Measurements from ENCODE around the gene MAP3K10. TPM values are rescaled to one million over a fixed set of nuclear protein-coding genes. Genes with fewer than 3 reads are reported as not detected.

Gene MAP3K10
- total RNA-seq, 1 experiment from 2014 or later = 255 TPM

DNA sequence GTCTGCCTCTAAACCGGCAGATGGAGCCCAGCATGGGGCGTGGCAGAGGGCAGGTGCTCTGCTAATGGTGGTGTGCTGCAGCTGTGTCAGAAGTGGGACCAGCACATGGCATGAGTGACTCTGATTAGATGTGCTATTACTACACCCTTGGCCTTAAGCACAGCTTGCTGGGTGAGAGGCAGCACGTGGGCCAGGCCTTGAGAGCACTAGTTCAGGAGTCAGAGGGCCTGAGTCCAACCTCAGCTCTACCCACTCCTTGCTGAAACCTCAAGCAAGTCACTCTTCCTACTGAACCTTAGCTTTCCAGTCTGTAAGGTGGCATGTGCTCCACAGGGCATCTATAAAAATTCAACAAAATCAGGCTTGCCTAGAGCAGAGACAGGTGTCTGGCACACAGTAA lies 71.2 kb downstream of the MAP3K10 start:
- in situ Hi-C loops (cut with HindIII; ENCODE audit: low pct_unique_long_range_greater_than_20kb, low sequenced_read_pairs) (loop anchor here (5.0 kb wide), 3 partner anchors 40 to 80 kb away; partner anchors contain the start of gene TTC9B), intact Hi-C loops (cut with micrococcal nuclease; ENCODE audit: unreplicated experiment) (no loop called here)
- H3K4me1 ChIP-seq (ENCODE audit: control insufficient read depth, insufficient read depth, low read length) = peaks cover 2% of the 10 kb centered on the region
- no peaks in the 10 kb centered on the region for H3K9me3 ChIP-seq (ENCODE audit: control insufficient read depth, insufficient read depth, low read depth, low read length)
- no peaks in the 10 kb centered on the region for H3K27me3 ChIP-seq (ENCODE audit: control insufficient read depth, insufficient read depth, low read length)
- CTCF ChIA-PET = interaction anchor here (0.5 to 2.3 kb wide), 6 partner anchors 23 to 128 kb away, joined by 3 to 18 read pairs (median 4); partner anchors contain the start of gene AKT2
- BruUV-seq (replicated peaks) = no TSS peak
- DNase-seq (ENCODE audit: low read depth, low spot score) (no peak), ATAC-seq (peak; percentile 6)
- TF ChIP-seq, protein P1, sequence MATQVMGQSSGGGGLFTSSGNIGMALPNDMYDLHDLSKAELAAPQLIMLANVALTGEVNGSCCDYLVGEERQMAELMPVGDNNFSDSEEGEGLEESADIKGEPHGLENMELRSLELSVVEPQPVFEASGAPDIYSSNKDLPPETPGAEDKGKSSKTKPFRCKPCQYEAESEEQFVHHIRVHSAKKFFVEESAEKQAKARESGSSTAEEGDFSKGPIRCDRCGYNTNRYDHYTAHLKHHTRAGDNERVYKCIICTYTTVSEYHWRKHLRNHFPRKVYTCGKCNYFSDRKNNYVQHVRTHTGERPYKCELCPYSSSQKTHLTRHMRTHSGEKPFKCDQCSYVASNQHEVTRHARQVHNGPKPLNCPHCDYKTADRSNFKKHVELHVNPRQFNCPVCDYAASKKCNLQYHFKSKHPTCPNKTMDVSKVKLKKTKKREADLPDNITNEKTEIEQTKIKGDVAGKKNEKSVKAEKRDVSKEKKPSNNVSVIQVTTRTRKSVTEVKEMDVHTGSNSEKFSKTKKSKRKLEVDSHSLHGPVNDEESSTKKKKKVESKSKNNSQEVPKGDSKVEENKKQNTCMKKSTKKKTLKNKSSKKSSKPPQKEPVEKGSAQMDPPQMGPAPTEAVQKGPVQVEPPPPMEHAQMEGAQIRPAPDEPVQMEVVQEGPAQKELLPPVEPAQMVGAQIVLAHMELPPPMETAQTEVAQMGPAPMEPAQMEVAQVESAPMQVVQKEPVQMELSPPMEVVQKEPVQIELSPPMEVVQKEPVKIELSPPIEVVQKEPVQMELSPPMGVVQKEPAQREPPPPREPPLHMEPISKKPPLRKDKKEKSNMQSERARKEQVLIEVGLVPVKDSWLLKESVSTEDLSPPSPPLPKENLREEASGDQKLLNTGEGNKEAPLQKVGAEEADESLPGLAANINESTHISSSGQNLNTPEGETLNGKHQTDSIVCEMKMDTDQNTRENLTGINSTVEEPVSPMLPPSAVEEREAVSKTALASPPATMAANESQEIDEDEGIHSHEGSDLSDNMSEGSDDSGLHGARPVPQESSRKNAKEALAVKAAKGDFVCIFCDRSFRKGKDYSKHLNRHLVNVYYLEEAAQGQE (IDR thresholded peaks at IDR 0.05; ENCODE audit: insufficient read depth in 1 of 2, low read depth in 2 of 2, low read length in 1 of 2) = no peak
- no peak for TF ChIP-seq SIN3A (IDR thresholded peaks at IDR 0.05; ENCODE audit: borderline replicate concordance, insufficient read depth, low read depth, low read length)
- TF ChIP-seq, protein P2, sequence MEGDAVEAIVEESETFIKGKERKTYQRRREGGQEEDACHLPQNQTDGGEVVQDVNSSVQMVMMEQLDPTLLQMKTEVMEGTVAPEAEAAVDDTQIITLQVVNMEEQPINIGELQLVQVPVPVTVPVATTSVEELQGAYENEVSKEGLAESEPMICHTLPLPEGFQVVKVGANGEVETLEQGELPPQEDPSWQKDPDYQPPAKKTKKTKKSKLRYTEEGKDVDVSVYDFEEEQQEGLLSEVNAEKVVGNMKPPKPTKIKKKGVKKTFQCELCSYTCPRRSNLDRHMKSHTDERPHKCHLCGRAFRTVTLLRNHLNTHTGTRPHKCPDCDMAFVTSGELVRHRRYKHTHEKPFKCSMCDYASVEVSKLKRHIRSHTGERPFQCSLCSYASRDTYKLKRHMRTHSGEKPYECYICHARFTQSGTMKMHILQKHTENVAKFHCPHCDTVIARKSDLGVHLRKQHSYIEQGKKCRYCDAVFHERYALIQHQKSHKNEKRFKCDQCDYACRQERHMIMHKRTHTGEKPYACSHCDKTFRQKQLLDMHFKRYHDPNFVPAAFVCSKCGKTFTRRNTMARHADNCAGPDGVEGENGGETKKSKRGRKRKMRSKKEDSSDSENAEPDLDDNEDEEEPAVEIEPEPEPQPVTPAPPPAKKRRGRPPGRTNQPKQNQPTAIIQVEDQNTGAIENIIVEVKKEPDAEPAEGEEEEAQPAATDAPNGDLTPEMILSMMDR (IDR thresholded peaks at IDR 0.05) = no peak
- no peak for TF ChIP-seq TCF7L2 (IDR thresholded peaks at IDR 0.05; ENCODE audit: low read depth, low read length)
- TF ChIP-seq POLR2AphosphoS5 (IDR thresholded peaks at IDR 0.05; ENCODE audit: low read depth, low read length) = no peak
- no peak overlapping the region for H3K4me3 ChIP-seq (ENCODE audit: low read depth in 2 of 2, low read length in 2 of 2)
- POLR2A ChIA-PET = interaction anchor here (0.6 to 1.2 kb wide), 6 partner anchors 20 to 858 kb away, joined by 3 to 19 read pairs (median 5); no protein-coding TSS in a partner anchor
- H3K27ac ChIP-seq (ENCODE audit: low read length) = no peak overlapping the region
- H3K36me3 ChIP-seq (ENCODE audit: control insufficient read depth, insufficient read depth, low read length) = peaks cover 5% of the 10 kb centered on the region; the same call in 1 of the 2 replicates

DNA sequence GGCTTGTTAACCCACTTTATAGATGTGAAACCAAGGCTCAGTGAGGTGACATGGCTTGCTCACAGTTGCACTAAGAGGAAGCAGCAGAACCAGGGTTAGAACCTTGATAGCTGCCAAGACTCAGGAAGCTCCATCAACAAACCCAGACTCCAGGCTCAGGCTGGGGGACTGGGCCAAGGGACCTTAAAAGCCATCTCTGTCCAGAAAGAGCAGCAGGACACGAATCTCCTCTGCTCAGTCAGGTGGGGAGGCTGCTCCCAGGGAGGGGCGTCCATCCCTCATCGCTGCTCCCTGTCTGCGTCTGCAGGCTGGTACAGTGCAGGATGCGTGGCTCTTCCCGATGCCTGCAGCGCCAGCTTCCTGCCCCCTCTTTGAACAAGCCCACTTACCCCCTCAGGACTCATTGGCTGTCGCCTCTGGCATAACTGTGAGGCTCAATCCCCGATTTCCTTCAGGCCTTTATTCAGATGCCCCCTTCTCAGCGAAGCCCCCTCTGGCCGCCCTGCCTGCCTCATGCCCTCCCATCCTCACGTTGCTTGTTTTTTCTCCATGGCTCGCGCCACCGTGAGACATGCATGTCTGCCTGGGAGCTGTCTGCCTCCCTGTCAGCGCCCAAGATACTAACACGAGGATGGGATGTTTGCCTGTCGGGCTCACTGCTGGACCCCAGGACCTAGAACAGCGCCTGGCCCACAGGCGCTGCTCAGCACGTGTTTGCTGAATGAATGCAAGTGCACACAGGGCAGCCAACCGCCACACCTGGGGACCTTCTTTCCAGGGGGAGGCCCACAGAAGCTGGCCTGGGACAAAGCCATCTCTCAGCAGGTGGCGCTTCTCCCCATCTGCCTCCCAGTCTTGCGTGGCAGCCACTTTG lies 72.5 kb downstream of the MAP3K10 start:
- Histone ChIP-seq H3K36me3 (ENCODE audit: control insufficient read depth, insufficient read depth, low read length) (peaks cover 5% of the 10 kb centered on the region; the same call in 1 of the 2 replicates), H3K27ac (ENCODE audit: low read length) (no peak overlapping the region), H3K4me3 (ENCODE audit: low read depth in 2 of 2, low read length in 2 of 2) (no peak overlapping the region), H3K27me3 (ENCODE audit: control insufficient read depth, insufficient read depth, low read length) (no peaks in the 10 kb centered on the region), H3K9me3 (ENCODE audit: control insufficient read depth, insufficient read depth, low read depth, low read length) (no peaks in the 10 kb centered on the region), H3K4me1 (ENCODE audit: control insufficient read depth, insufficient read depth, low read length) (no peaks in the 10 kb centered on the region)
- intact Hi-C loops (cut with micrococcal nuclease; ENCODE audit: unreplicated experiment) = no loop called here
- TF ChIP-seq TCF7L2 (IDR thresholded peaks at IDR 0.05; ENCODE audit: low read depth, low read length) (no peak), POLR2AphosphoS5 (IDR thresholded peaks at IDR 0.05; ENCODE audit: low read depth, low read length) (no peak), SIN3A (IDR thresholded peaks at IDR 0.05; ENCODE audit: borderline replicate concordance, insufficient read depth, low read depth, low read length) (no peak)
- TF ChIP-seq, protein P2 (IDR thresholded peaks at IDR 0.05) = no peak
- TF ChIP-seq, protein P1 (IDR thresholded peaks at IDR 0.05; ENCODE audit: insufficient read depth in 1 of 2, low read depth in 2 of 2, low read length in 1 of 2) = no peak
- in situ Hi-C loops (cut with HindIII; ENCODE audit: low pct_unique_long_range_greater_than_20kb, low sequenced_read_pairs) = loop anchor here (5.0 kb wide), 3 partner anchors 39 to 79 kb away; partner anchors contain the start of gene TTC9B
- no TSS peak for BruUV-seq (replicated peaks)
- CTCF ChIA-PET = interaction anchor here (0.6 to 2.3 kb wide), 10 partner anchors 11 to 1648 kb away, joined by 3 to 18 read pairs (median 4); no protein-coding TSS in a partner anchor
- ATAC-seq = peak; percentile 11
- DNase-seq (ENCODE audit: low read depth, low spot score) = no peak
- POLR2A ChIA-PET = interaction anchor here (0.6 to 1.4 kb wide), 5 partner anchors 15 to 381 kb away, joined by 3 to 8 read pairs (median 3); no protein-coding TSS in a partner anchor

All from Panc1 (cell line).